NCI-H2196 treated with DMSO at 0.1 percent for 48 hours (cell line): Measurements from ENCODE around the gene EIF4G2.

Source experiments
- DNase-seq: peaks from one replicate; lab custom pipeline; 2025; ENCODE audit not compliant: unreplicated experiment; lab: John Stamatoyannopoulos, UW

EIF4G2 gene

DNA sequence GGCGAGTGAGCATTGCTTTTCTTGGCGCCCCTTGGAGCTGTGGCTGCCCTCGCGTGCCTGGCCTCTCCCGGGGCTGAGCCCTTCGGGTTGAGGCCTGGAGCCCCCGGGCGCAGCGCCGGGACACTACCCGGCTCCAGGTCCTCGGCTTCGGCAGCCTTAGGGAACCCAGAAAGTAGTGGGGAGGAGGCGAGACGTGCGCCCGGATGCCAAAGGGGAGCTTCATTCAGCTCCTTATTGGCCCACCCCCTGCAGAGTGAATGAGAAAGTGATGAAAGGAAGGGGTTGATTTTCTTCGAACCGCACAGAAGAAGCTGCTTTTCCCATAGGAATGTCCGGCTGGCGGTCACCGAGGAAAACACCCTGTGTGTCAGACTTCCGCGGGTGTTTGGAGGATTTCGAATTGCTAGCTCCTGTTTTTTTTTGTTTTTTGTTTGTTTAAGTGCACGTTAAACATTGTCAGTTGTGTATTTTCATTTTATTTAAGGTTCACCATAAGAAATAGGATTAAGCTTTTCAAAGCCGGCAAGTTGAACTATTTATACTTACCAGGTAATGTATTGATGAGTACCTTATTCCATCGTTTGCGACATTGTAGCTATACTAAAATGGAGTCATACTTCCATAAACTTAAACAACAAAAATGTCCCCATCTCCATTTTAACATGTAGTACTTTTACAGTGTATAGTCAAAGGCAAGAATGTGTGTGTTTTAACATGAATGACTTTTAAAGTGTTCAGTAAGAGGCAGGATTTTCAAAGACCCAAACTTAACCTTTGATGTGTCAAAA is 841 bp upstream of the EIF4G2 start:
- DNase-seq = no peak

DNA sequence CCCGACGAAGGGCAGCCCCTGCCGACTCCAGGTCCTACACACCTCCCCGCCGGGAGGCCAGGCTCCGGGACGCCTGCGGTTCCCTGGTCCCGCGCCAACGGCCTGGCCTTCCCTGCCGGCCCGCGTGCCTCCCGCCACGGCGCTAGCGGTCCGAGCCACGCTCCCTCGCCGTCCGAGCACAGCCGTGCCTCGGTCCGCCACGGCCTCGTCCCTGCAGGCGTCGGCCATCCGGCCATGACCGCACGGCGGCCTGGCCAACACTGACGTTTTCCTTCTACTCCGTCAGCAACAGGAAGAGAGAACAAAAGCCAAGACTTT is 532 bp downstream of the EIF4G2 start:
- DNase-seq = no peak

DNA sequence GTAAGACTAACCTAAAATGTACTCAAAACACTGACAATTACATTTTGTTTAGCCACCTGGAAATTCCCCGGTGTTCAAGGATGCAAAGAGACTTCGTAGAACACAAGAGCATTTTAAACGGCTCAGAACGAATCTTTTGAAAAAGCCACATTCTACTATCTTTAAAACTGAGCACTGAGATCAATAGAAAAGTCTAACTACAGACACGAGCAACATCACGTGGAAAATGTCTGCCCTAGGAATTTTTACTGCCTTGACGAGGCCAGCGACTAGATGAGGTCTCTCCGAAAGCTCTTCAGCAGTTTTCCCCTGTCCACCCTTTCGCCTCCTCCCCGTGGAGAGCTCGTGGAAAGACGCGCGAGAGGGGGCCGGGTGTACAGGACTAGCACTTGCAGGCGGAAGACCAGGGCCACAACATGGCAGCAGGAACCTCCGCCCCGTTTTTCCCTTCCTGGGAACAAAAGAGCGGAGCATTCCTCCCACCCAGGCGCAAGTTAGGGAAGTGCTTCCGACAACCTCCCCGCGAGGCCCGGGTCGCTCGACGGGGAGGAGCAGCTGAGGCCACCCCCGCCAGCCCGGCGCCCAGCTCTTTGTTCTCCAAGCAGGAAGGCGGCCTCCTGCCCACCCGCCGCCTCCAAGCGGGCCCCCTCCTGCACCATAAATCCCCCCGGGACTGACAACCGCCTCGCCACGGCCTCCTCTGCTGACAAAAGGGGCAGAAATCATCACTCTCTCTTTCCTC is 1.1 kb downstream of the EIF4G2 start:
- DNase-seq = no peak

GRCh38 chr11:10806206-10806605 is 2.5 kb downstream of the EIF4G2 start:
- DNase-seq = no peak

GRCh38 chr11:10805741-10806140 is 3.0 kb downstream of the EIF4G2 start:
- no peak for DNase-seq

GRCh38 chr11:10803676-10804075 is 5.0 kb downstream of the EIF4G2 start:
- DNase-seq = no peak

- no peak for DNase-seq
Measured at GRCh38 chr11:10800292-10800691, 8.4 kb downstream of the EIF4G2 start.

DNA sequence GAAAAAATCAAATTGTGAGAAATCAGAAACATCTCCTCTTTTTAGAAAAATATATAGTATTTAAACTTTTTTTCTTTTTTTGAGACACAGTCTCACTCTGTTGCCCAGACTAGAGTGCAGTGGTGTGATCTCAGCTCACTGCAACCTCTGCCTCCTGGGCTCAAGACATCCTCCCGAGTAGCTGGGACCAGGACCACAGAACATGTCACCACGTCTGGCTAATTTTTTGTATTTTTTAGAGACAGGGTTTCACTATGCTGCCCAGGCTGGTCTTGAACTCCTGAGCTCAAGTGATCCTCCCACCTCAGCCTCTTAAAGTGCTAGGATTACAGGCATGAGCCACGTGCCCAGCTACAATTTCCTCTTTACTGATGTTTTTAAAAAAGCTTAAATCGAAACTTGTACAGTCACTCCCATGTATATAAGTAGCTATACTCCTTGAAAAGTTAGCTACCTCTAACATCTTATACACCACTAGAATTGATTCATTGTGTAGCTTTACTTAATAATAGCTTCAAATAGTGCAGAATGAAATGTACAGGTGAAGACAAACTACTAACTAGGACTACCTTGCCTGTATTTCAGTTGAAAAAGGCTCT is 10.3 kb downstream of the EIF4G2 start:
- no peak for DNase-seq

- DNase-seq = no peak
Measured at GRCh38 chr11:10797531-10797930, 11.2 kb downstream of the EIF4G2 start.

GRCh38 chr11:10797001-10797400 is 11.7 kb downstream of the EIF4G2 start:
- no peak for DNase-seq

DNA sequence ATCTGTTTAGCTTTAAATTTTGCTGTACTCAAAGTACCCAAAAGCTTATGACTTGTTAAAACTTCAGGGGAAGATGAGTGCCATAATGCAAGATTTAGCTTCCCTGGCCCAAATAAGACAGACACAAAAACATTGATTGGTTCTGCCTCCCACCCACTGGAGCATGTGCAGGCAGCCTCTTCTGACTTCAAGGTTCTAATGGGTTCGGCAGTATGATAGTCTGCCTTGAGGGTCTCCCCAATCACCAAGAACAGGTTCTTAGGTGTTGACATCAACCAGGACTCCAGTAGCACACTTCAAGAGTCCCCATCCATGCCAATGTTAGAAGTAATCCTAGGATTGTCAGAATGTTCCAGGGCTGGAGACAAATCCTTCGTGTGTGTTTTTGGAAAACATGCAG is 12.5 kb downstream of the EIF4G2 start:
- no peak for DNase-seq

GRCh38 chr11:10793470-10794255 is 15.1 kb downstream of the EIF4G2 start:
- no peak for DNase-seq

DNA sequence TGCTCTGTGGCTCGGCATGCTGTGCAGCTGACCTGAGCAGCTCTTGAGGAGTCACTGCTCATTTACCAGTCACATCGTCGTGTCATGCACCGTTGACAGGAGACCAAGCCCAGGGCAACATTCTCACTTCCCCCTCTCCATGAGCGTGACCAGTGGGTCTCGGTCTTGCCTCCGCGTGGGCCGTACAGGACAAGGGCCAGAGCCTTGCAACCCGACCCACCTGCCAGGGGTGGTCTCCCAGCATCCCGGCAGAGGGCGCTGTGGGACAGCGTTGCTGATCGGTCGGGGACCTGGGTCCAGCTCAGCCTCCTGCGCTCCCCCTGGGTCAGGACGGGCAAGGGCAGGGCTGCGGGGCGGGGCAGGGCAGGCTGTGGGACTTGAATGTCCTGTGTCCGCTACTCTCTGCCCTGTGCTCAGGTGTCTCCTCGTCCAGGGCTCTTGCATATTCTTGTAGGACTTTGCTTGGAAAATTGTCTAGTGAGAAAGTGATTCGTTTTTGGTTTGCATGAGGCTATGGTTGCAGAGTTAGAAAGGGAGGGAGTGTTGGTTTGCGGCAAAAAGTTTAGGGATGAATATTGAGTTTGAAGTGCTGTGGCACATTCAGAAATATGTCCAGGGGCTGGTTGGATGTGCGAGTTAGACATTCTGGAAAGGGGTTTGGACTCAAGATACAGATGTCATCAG is 16.2 kb downstream of the EIF4G2 start:
- peak; percentile 62 for DNase-seq

DNA sequence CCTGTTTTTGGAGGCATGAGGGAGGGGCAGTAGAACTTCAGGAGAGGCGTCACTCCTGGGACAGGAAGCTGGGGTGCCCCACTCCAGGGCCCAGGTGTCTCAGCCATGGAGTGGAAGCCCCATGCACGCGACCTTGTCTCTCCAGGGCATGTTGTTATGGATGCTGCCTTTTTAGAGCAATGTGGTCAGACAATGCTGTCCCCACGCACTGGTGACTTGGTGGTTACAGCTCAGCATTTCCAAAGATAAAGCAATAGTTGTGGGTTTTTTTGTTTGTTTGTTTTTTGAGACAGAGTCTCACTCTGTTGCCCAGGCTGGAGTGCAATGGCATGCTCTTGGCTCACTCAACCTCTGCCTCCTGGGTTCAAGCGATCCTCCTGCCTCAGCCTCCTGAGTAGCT is 22.3 kb downstream of the EIF4G2 start:
- no peak for DNase-seq

DNA sequence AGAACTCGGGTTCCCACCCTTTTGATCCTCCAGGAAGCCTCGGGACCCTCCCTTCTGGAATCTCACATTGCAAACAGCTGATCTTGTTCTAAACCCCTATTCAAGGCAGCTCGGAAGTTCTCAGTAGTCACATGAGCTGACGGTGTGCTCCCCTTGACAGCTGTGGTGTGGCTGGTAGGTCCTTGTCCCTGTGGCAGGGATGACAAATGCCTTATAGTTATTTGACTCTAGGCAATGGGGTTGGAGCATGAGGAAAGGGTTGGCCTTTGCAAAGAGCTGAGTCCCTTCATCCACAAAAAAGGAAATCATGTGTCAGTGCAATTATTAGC is 23.6 kb downstream of the EIF4G2 start:
- DNase-seq = no peak

GRCh38 chr11:10784232-10785145 is 24.2 kb downstream of the EIF4G2 start:
- peak; percentile 68 for DNase-seq

DNA sequence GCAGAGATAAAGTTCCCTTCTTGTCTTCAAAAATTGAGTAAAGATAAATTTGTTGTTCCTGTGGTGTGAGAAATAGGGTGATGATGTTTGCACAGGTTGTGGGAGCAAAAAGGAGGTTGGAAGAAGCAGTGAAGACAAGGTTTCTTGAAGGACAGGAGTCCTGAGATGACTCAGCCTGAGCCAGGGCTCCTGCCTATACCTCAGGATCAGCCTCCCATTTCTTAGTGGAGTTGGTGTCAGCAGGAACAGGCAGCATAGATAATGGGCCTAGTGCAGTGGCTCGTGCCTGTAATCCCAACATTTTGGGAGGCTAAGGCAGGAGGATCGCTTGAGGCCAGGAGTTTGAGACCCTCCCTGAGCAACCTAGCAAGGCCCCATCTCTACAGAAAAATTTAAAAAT is 28.7 kb downstream of the EIF4G2 start:
- DNase-seq = no peak

- no peak for DNase-seq
Measured at GRCh38 chr11:10779086-10779485, 29.6 kb downstream of the EIF4G2 start.

DNA sequence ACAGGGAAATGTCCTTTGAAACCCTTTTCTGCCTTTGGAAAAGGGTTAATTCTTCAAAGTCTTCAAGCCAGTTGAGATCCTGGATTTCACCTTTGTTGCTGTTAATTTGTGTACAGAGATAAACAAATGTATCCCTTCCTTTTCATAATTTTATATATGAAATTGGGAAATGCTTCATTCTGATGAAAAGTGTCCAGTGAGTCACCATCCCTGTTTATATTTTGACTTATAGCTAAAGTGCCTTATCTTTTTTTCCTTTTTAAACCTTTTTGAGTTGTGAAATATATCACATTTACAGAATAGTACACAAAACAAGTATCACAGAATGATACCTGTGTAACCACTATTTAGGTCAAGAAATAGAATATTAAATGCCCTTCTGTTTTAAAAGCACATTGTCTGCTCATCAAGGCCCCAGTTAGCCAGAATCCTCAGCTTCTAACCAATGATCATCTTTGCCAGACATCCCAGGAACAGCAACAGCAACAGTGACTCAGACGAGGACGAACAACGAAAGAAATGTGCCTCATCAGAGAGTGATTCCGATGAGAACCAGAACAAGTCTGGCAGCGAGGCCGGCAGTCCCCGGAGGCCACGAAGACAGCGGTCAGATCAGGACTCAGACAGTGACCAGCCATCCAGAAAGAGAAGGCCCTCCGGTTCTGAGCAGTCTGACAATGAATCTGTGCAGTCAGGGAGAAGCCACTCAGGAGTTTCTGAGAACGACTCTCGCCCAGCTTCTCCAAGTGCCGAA is 30.3 kb downstream of the EIF4G2 start:
- DNase-seq = no peak
